MCF 10A (cell line): ENCODE data around the gene AZIN2. TPM values are rescaled to one million over a fixed set of nuclear protein-coding genes. Genes with fewer than 3 reads are reported as not detected.
A peak's percentile ranks its signal among the peaks of the same experiment; 100 is the strongest.

Experiments used
- BruUV-seq: library from RNA; stranded (reverse); fragments of 400-500 nt; replicated peaks from 2 replicates; lab custom pipeline; 2021; lab: Mats Ljungman, UMichigan
- CTCF ChIA-PET: fragments of 300-600 bp; sonication (Branson Sonifier 250); formaldehyde crosslinking; extraction: SDS; loops from one replicate; lab custom pipeline; 2021; ENCODE audit warnings: antibody characterized with exemption, inconsistent platforms; lab: Yijun Ruan, JAX
- POLR2A ChIA-PET: fragments of 300-600, 350-650 bp; sonication (Branson Sonifier 250); formaldehyde crosslinking; extraction: SDS; loops from one replicate; lab custom pipeline; 2020; ENCODE audit warnings: antibody characterized with exemption, inconsistent platforms; lab: Yijun Ruan, JAX
- DNase-seq: peaks from one replicate; pipeline ENCODE4 v3.0.0-alpha.2; 2018; ENCODE audit not compliant: unreplicated experiment
- H3K27ac Mint-ChIP-seq: one replicate; pipeline ENCODE4 v1.8.0; 2022; ENCODE audit warnings: mild to moderate bottlenecking, low read depth, mixed read lengths; ENCODE audit not compliant: unreplicated experiment
- H3K27me3 Mint-ChIP-seq: one replicate; pipeline ENCODE4 v1.8.0; 2022; ENCODE audit warnings: mixed read lengths; ENCODE audit not compliant: insufficient read depth, unreplicated experiment
- H3K36me3 Mint-ChIP-seq: one replicate; pipeline ENCODE4 v1.8.0; 2022; ENCODE audit warnings: mild to moderate bottlenecking, moderate library complexity, mixed read lengths; ENCODE audit not compliant: insufficient read depth, unreplicated experiment
- H3K4me1 Mint-ChIP-seq: one replicate; pipeline ENCODE4 v1.8.0; 2022; ENCODE audit warnings: mixed read lengths; ENCODE audit not compliant: insufficient read depth, unreplicated experiment
- H3K4me3 Mint-ChIP-seq: one replicate; pipeline ENCODE4 v1.8.0; 2022; ENCODE audit warnings: mild to moderate bottlenecking, moderate library complexity, mixed read lengths; ENCODE audit not compliant: unreplicated experiment
- H3K9me3 Mint-ChIP-seq: one replicate; pipeline ENCODE4 v1.8.0; 2022; ENCODE audit warnings: mixed read lengths; ENCODE audit not compliant: unreplicated experiment
- intact Hi-C: fragments of 100-400 bp; cut with micrococcal nuclease; formaldehyde crosslinking; loops from 2 replicates; pipeline ENCODE4 v1.14.1; 2022
- total RNA-seq: library from RNA; stranded (reverse); gene quantifications from 2 replicates; pipeline ENCODE4 v1.2.3, GENCODE V29; 2022
- TF ChIP-seq, protein P1 (sequence below): fragments of 200-600 bp; IDR thresholded peaks from one replicate; pipeline ENCODE4 v1.8.0; 2022; ENCODE audit warnings: antibody characterized with exemption, mild to moderate bottlenecking; ENCODE audit not compliant: unreplicated experiment

AZIN2 gene
- total RNA-seq, 1 experiment from 2014 or later: 1.6 TPM

DNA sequence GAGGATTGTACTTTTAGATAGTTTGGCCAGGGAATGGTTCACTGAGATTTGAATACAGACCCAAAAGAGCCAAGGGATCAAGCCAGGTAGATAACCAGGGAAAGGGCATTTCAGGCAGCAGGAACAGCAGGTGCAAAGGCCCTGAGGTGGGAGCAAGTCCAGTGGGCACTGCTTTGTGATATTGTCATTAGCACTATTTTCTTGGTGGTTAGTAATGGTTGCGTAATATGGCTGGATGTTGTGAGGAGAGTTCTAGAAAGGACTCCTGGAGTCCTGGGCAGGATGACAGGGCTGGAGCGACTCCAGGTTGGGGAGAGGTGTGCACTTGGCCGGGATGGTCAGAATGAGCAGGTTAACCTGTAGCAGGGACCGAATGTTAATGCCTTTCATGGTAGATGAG lies 4.4 kb downstream of the AZIN2 start:
- no peaks in the 10 kb centered on the region for H3K27me3 Mint-ChIP-seq
- CTCF ChIA-PET: interaction anchor here (0.9 to 6.7 kb wide), 19 partner anchors 10 to 372 kb away, joined by 3 to 58 read pairs (median 5); no protein-coding TSS in a partner anchor

DNA sequence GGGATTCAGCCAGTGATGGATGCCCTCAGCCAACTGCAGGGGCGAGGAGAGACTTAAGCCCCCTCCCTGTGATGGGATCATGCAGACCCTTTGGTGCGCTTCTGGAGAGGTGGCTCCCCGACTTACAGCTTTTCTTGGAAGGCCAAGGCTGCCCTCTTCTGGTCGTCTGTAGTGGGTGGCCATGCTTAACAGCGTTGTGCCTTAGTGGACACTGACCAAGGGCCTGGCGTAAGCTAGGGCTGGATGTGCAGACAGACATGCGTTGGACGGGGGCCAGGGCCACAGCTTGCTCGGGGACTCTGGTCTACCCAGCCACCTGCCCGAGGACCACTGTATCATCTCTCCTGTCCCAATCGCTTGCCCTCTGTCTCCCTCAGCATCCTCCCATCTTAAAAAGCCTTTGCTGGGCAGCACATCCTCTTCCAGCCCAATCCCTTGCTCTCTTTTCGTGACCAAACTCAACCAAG lies 5.5 kb downstream of the AZIN2 start:
- POLR2A ChIA-PET: interaction anchor here (0.9 to 1.7 kb wide), 7 partner anchors 51 to 374 kb away, joined by 3 to 5 read pairs (median 4); partner anchors contain the start of genes RNF19B and YARS1
- no TSS peak for BruUV-seq
- H3K36me3 Mint-ChIP-seq: peaks cover 6% of the 10 kb centered on the region
- CTCF ChIA-PET: interaction anchor here (0.6 to 6.7 kb wide), 39 partner anchors 9 to 686 kb away, joined by 3 to 58 read pairs (median 4); no protein-coding TSS in a partner anchor
- H3K27ac Mint-ChIP-seq: no peak overlapping the region
- no peaks in the 10 kb centered on the region for H3K27me3 Mint-ChIP-seq
- H3K9me3 Mint-ChIP-seq: no peaks in the 10 kb centered on the region
- TF ChIP-seq, protein P1, sequence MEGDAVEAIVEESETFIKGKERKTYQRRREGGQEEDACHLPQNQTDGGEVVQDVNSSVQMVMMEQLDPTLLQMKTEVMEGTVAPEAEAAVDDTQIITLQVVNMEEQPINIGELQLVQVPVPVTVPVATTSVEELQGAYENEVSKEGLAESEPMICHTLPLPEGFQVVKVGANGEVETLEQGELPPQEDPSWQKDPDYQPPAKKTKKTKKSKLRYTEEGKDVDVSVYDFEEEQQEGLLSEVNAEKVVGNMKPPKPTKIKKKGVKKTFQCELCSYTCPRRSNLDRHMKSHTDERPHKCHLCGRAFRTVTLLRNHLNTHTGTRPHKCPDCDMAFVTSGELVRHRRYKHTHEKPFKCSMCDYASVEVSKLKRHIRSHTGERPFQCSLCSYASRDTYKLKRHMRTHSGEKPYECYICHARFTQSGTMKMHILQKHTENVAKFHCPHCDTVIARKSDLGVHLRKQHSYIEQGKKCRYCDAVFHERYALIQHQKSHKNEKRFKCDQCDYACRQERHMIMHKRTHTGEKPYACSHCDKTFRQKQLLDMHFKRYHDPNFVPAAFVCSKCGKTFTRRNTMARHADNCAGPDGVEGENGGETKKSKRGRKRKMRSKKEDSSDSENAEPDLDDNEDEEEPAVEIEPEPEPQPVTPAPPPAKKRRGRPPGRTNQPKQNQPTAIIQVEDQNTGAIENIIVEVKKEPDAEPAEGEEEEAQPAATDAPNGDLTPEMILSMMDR: peak; percentile 84
- DNase-seq: peak; percentile 80
- H3K4me3 Mint-ChIP-seq: no peak overlapping the region
- peaks cover 14% of the 10 kb centered on the region for H3K4me1 Mint-ChIP-seq
- intact Hi-C loops: loop anchor here (1.0 to 10.0 kb wide), 5 partner anchors 153 to 682 kb away; no protein-coding TSS in a partner anchor

More for the DNA sequence above, 4.4 kb downstream of the AZIN2 start:
- Mint-ChIP-seq H3K4me1 (peaks cover 17% of the 10 kb centered on the region), H3K9me3 (no peaks in the 10 kb centered on the region), H3K27ac (no peak overlapping the region), H3K36me3 (no peaks in the 10 kb centered on the region), H3K4me3 (no peak overlapping the region)
- POLR2A ChIA-PET: interaction anchor here (1.1 to 1.5 kb wide), 2 partner anchors 50 to 144 kb away, joined by 3 to 5 read pairs; no protein-coding TSS in a partner anchor
- TF ChIP-seq, protein P1: no peak
- BruUV-seq: no TSS peak
- DNase-seq: no peak
- intact Hi-C loops: loop anchor here (5.0 to 10.0 kb wide), 3 partner anchors 301 to 681 kb away; no protein-coding TSS in a partner anchor

DNA sequence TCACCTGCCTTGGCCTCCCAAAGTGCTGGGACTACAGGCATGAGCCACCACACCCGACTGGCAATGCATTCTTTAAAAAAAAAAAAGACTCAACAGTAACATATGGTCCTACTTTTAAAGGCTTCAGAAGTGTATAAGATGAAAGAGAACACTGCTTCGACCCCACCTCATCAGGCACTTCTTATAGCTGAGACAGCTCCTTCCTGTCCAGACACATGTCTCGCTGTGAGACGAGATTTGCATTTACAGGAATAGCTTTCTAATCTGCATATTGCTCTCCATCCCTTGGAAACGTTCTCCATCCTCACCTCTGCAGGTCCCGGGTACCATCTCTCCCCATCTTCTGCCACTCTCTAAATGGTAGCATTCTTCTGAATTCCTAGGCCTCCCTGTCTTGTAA lies 6.7 kb downstream of the AZIN2 start:
- Mint-ChIP-seq H3K27ac (no peak overlapping the region), H3K27me3 (no peaks in the 10 kb centered on the region), H3K4me3 (no peak overlapping the region), H3K9me3 (no peaks in the 10 kb centered on the region), H3K36me3 (peaks cover 6% of the 10 kb centered on the region), H3K4me1 (peaks cover 3% of the 10 kb centered on the region)
- CTCF ChIA-PET: interaction anchor here (0.6 to 6.7 kb wide), 9 partner anchors 32 to 383 kb away, joined by 3 to 58 read pairs (median 4); no protein-coding TSS in a partner anchor
- intact Hi-C loops: loop anchor here (5.0 to 10.0 kb wide), 3 partner anchors 303 to 683 kb away; no protein-coding TSS in a partner anchor
- no TSS peak for BruUV-seq
- POLR2A ChIA-PET: interaction anchor here (0.5 kb wide), 1 partner anchor 228 kb away, joined by 4 read pairs; no protein-coding TSS in a partner anchor
- no peak for DNase-seq
- TF ChIP-seq, protein P1: no peak

DNA sequence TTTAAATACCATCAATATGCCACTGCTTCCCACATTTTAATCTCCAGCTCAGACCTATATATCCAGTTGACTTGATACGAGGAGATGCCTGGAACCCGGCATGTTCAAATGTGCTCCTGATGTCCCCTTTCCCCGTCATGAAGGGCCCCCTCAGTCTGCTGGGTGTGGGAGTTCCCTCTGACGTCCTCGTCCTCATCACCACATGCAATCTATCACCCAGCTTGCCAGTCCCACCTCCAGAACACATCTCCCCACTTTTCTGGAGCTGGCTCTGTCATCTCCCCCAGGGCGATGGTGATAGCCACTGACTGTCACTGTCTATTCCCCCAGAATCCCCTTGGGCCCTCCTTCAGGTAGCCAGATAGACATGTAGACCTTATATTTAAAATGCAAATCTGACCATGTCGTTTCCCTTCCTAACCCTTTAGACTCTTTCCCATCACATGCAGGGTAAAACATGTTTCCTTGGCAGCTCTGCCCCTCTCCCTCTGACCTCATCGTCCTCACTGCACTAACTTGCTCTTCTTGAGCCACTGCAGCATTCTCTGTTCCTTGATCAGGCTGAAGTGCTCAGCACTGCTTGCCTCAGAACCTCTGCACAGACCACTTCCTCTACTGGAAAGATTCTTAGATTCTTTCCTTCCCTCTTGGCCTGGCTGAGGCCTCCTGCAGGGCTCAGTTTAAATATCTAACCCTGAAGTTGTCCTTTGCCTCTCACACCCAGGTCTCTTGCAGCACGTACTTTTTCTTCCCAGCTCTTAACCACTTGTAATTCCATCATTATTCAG lies 7.4 kb downstream of the AZIN2 start:
- Mint-ChIP-seq H3K9me3 (no peaks in the 10 kb centered on the region), H3K27me3 (no peaks in the 10 kb centered on the region), H3K4me3 (no peak overlapping the region), H3K36me3 (peaks cover 6% of the 10 kb centered on the region), H3K4me1 (no peaks in the 10 kb centered on the region), H3K27ac (no peak overlapping the region)
- TF ChIP-seq, protein P1: no peak
- ChIA-PET POLR2A (interaction anchor here (0.5 kb wide), 2 partner anchors 102 to 229 kb away, joined by 3 to 4 read pairs; no protein-coding TSS in a partner anchor), CTCF (interaction anchor here (0.6 to 6.7 kb wide), 10 partner anchors 32 to 382 kb away, joined by 3 to 58 read pairs (median 3); no protein-coding TSS in a partner anchor)
- no TSS peak for BruUV-seq
- intact Hi-C loops: loop anchor here (5.0 to 10.0 kb wide), 3 partner anchors 304 to 684 kb away; no protein-coding TSS in a partner anchor
- no peak for DNase-seq
